GM23338 (cell line): ENCODE measurements around the gene RSPRY1. TPM values are rescaled to one million over a fixed set of nuclear protein-coding genes. Genes with fewer than 3 reads are reported as not detected.

Experiments
- ATAC-seq: fragments of 200-7000 bp; cut with Tn5 transposase; 3 replicates; pipeline ENCODE4 v1.9.1; 2020
- DNase-seq: peaks from one replicate; pipeline ENCODE4 v3.0.0-alpha.2; 2015; ENCODE audit warnings: low spot score
- H2AFZ ChIP-seq: fragments of 200-600 bp; sonication (generic); 2 replicates; pipeline ENCODE4 v1.8.0; 2016; ENCODE audit warnings: antibody characterized with exemption, mild to moderate bottlenecking, moderate library complexity
- H3F3A ChIP-seq: fragments of 200-600 bp; sonication (generic); replicated peaks from 2 replicates; pipeline ENCODE4 v1.8.0; 2017; ENCODE audit warnings: antibody characterized with exemption, mixed run types, low read depth
- H3K27ac ChIP-seq: fragments of 200-600 bp; sonication (generic); 2 replicates; pipeline ENCODE4 v1.6.1; 2016; ENCODE audit warnings: low read depth
- H3K27me3 ChIP-seq: fragments of 200-600 bp; sonication (generic); 2 replicates; pipeline ENCODE4 v1.8.0; 2016; ENCODE audit warnings: mild to moderate bottlenecking, mixed run types, moderate library complexity; ENCODE audit not compliant: insufficient read depth
- H3K36me3 ChIP-seq: fragments of 200-600 bp; sonication (generic); 2 replicates; pipeline ENCODE4 v1.8.0; 2016; ENCODE audit warnings: mild to moderate bottlenecking; ENCODE audit not compliant: insufficient read depth
- H3K4me1 ChIP-seq: fragments of 200-600 bp; sonication (generic); 2 replicates; pipeline ENCODE4 v1.8.0; 2016; ENCODE audit warnings: mild to moderate bottlenecking, moderate library complexity; ENCODE audit not compliant: insufficient read depth
- H3K4me2 ChIP-seq: fragments of 200-600 bp; sonication (generic); 2 replicates; pipeline ENCODE4 v1.7.1; 2017; ENCODE audit warnings: mixed run types
- H3K4me3 ChIP-seq: fragments of 200-600 bp; sonication (generic); 2 replicates; pipeline ENCODE4 v1.6.1; 2016; ENCODE audit warnings: mixed run types
- H3K79me2 ChIP-seq: fragments of 200-600 bp; sonication (generic); replicated peaks from 2 replicates; pipeline ENCODE4 v1.8.0; 2017; ENCODE audit warnings: mild to moderate bottlenecking; ENCODE audit not compliant: insufficient read depth
- H3K9me2 ChIP-seq: fragments of 200-600 bp; sonication (generic); 2 replicates; pipeline ENCODE4 v1.8.0; 2017; ENCODE audit not compliant: insufficient read depth
- H4K20me1 ChIP-seq: fragments of 200-600 bp; sonication (generic); replicated peaks from 2 replicates; pipeline ENCODE4 v1.8.0; 2017; ENCODE audit warnings: mild to moderate bottlenecking; ENCODE audit not compliant: insufficient read depth
- H3K27ac Mint-ChIP-seq: 2 replicates; pipeline ENCODE4 v1.8.0; 2020; ENCODE audit warnings: inconsistent platforms, mild to moderate bottlenecking, moderate library complexity, mixed read lengths
- H3K27me3 Mint-ChIP-seq: 3 replicates; pipeline ENCODE4 v1.8.0; 2022; ENCODE audit warnings: low read depth, mild to moderate bottlenecking, moderate library complexity, mixed read lengths, inconsistent platforms; ENCODE audit not compliant: insufficient read depth, poor library complexity
- H3K36me3 Mint-ChIP-seq: 3 replicates; pipeline ENCODE4 v1.8.0; 2021; ENCODE audit warnings: low read depth, mild to moderate bottlenecking, inconsistent platforms, moderate library complexity, mixed read lengths
- H3K4me1 Mint-ChIP-seq: 3 replicates; pipeline ENCODE4 v1.8.0; 2020; ENCODE audit warnings: mild to moderate bottlenecking, inconsistent platforms, mixed read lengths
- H3K4me3 Mint-ChIP-seq: 3 replicates; pipeline ENCODE4 v1.8.0; 2021; ENCODE audit warnings: moderate library complexity, mild to moderate bottlenecking, inconsistent platforms, mixed read lengths
- H3K9me3 Mint-ChIP-seq: 3 replicates; pipeline ENCODE4 v1.8.0; 2020; ENCODE audit warnings: moderate library complexity, mild to moderate bottlenecking, inconsistent platforms, mixed read lengths
- CREB1 ChIP-seq: fragments of 250-450 bp; sonication (Bioruptor Pico); IDR thresholded peaks from 2 replicates; pipeline ENCODE4 v1.5.0; 2020; ENCODE audit warnings: low read depth, mild to moderate bottlenecking, moderate library complexity
- CTCF ChIP-seq, 2 experiments: fragments of 200-600 bp in 1 of 2; sonication (generic) in 1 of 2; conservative IDR thresholded peaks; 2 replicates each; pipeline versions ENCODE4 v1.5.1 to v1.6.1; 2016 to 2017; ENCODE audit warnings: antibody characterized with exemption in 2 of 2, low read depth in 2 of 2, mild to moderate bottlenecking in 2 of 2, moderate library complexity in 1 of 2
- ETS1 ChIP-seq: IDR thresholded peaks from 2 replicates; pipeline ENCODE4 v1.6.1; 2016; ENCODE audit warnings: antibody characterized with exemption
- EZH2 ChIP-seq: fragments of 200-600 bp; sonication (generic); IDR thresholded peaks from one replicate; pipeline ENCODE4 v1.8.0; 2017; ENCODE audit warnings: antibody characterized with exemption, mild to moderate bottlenecking, low read depth; ENCODE audit not compliant: unreplicated experiment
- EZH2phosphoT487 ChIP-seq: fragments of 200-600 bp; sonication (generic); IDR thresholded peaks from one replicate; pipeline ENCODE4 v1.8.1; 2018; ENCODE audit warnings: antibody characterized with exemption; ENCODE audit not compliant: unreplicated experiment
- JUNB ChIP-seq: IDR thresholded peaks from one replicate; pipeline ENCODE4 v1.6.1; 2016; ENCODE audit warnings: antibody characterized with exemption; ENCODE audit not compliant: unreplicated experiment
- NANOG ChIP-seq: IDR thresholded peaks from 2 replicates; pipeline ENCODE4 v1.6.1; 2016; ENCODE audit warnings: antibody characterized with exemption, borderline replicate concordance
- POLR2AphosphoS5 ChIP-seq: IDR thresholded peaks from 2 replicates; pipeline ENCODE4 v1.6.1; 2016; ENCODE audit warnings: antibody characterized with exemption, low read depth
- REST ChIP-seq: IDR thresholded peaks from one replicate; pipeline ENCODE4 v1.6.1; 2018; ENCODE audit warnings: antibody characterized with exemption; ENCODE audit not compliant: unreplicated experiment
- STAT1 ChIP-seq: IDR thresholded peaks from one replicate; pipeline ENCODE4 v1.6.1; 2016; ENCODE audit warnings: antibody characterized with exemption; ENCODE audit not compliant: unreplicated experiment
- ZNF114 ChIP-seq: fragments of 250-450 bp; sonication (Bioruptor Pico); IDR thresholded peaks from 2 replicates; pipeline ENCODE4 v1.5.0; 2020; ENCODE audit warnings: mild to moderate bottlenecking, moderate library complexity
- ZNF331 ChIP-seq: fragments of 250-450 bp; sonication (Bioruptor Pico); IDR thresholded peaks from 2 replicates; pipeline ENCODE4 v1.5.0; 2020; ENCODE audit warnings: low read depth, mild to moderate bottlenecking, moderate library complexity
- polyA plus RNA-seq: library from polyadenylated mRNA; unstranded; fragments of >200 nt; fragmentation: Nextera tagmentation; extraction: Ambion mirVana; gene quantifications from 2 replicates; pipeline ENCODE4 v1.2.1, GENCODE V29; 2016
- total RNA-seq: library from RNA; depleted of rRNA; stranded (reverse); fragments of >200 nt; shearing (Covaris generic); gene quantifications from 2 replicates; pipeline ENCODE4 v1.2.3, GENCODE V29; 2014

RSPRY1 gene
- total and polyA plus RNA-seq, 2 experiments from 2014 or later, result 25.8 to 35.9 TPM

- DNase-seq, result no peak
- peaks cover 6% of the 10 kb centered on the region for H3K27me3 Mint-ChIP-seq
- TF ChIP-seq POLR2AphosphoS5, result no peak
- TF ChIP-seq EZH2, result no peak
- TF ChIP-seq ETS1, result no peak
- TF ChIP-seq EZH2phosphoT487, result no peak
- Histone ChIP-seq H2AFZ (no peak overlapping the region), H3K4me1 (peaks cover 7% of the 10 kb centered on the region), H3F3A (no peaks in the 10 kb centered on the region), H3K9me2 (no peaks in the 10 kb centered on the region), H3K4me3 (no peak overlapping the region), H3K27me3 (no peaks in the 10 kb centered on the region), H3K36me3 (no peaks in the 10 kb centered on the region; the same call in 1 of the 2 replicates), H3K79me2 (no peaks in the 10 kb centered on the region), H3K27ac (no peak overlapping the region), H3K4me2 (no peak overlapping the region), H4K20me1 (no peaks in the 10 kb centered on the region)
- H3K27ac Mint-ChIP-seq, result no peak overlapping the region
- ATAC-seq, result no peak
- H3K4me1 Mint-ChIP-seq, result peaks cover 13% of the 10 kb centered on the region
- H3K4me3 Mint-ChIP-seq, result no peak overlapping the region
- peaks cover 13% of the 10 kb centered on the region for H3K36me3 Mint-ChIP-seq
- H3K9me3 Mint-ChIP-seq, result 0 out of 3 replicates have a peak, but pooled peaks cover 5% of the 10 kb centered on the region
Observed at GRCh38 chr16:57256601-57257395, 70.7 kb downstream of the RSPRY1 start.

- Mint-ChIP-seq H3K36me3 (peaks cover 6% of the 10 kb centered on the region), H3K4me3 (no peak overlapping the region), H3K27me3 (peaks cover 6% of the 10 kb centered on the region), H3K27ac (no peak overlapping the region), H3K9me3 (0 out of 3 replicates have a peak, but pooled peaks cover under 1% of the 10 kb centered on the region), H3K4me1 (peaks cover 13% of the 10 kb centered on the region)
- H3K4me1 ChIP-seq, result peaks cover 7% of the 10 kb centered on the region
- DNase-seq (no peak), ATAC-seq (no peak)
- no peak overlapping the region for H3K27ac ChIP-seq
- H3K36me3 ChIP-seq, result no peaks in the 10 kb centered on the region; the same call in 1 of the 2 replicates
- no peak overlapping the region for H2AFZ ChIP-seq
- no peaks in the 10 kb centered on the region for H3K9me2 ChIP-seq
- no peaks in the 10 kb centered on the region for H3F3A ChIP-seq
- no peak overlapping the region for H3K4me3 ChIP-seq
- H4K20me1 ChIP-seq, result no peaks in the 10 kb centered on the region
- H3K4me2 ChIP-seq, result no peak overlapping the region
- no peaks in the 10 kb centered on the region for H3K79me2 ChIP-seq
- H3K27me3 ChIP-seq, result no peaks in the 10 kb centered on the region
- TF ChIP-seq STAT1, result no peak
- no peak for TF ChIP-seq CREB1 (CRISPR knock-in tag)
- TF ChIP-seq CTCF (conservative IDR thresholded peaks at IDR 0.05; ENCODE audit: low read depth in 2 of 2), result no peak
- TF ChIP-seq REST, result no peak
- no peak for TF ChIP-seq EZH2phosphoT487
- no peak for TF ChIP-seq JUNB
- TF ChIP-seq ZNF331, result no peak
- TF ChIP-seq ZNF114 (CRISPR knock-in tag), result no peak
- no peak for TF ChIP-seq POLR2AphosphoS5
- no peak for TF ChIP-seq ETS1
- no peak for TF ChIP-seq NANOG
- TF ChIP-seq EZH2, result no peak
Observed at GRCh38 chr16:57257455-57258070, 71.4 kb downstream of the RSPRY1 start.
